Activated naive CD8-positive, alpha-beta T cell treated with anti-CD3 and anti-CD28 coated beads, Interleukin-2, amount 50 U/mL, for 24 hours (primary cell): Measurements from ENCODE around the gene TMEM132D.

Source experiments
- ATAC-seq: fragments of 150-1000 bp; cut with Tn5 transposase; one replicate; pipeline ENCODE4 v1.10.0; 2021
- DNase-seq: peaks from one replicate; pipeline ENCODE4 v3.0.0; 2021
- H3K27ac Mint-ChIP-seq: one replicate; pipeline ENCODE4 v1.8.0; 2021; ENCODE audit warnings: mild to moderate bottlenecking, mixed read lengths
- H3K27me3 Mint-ChIP-seq: one replicate; pipeline ENCODE4 v1.8.0; 2021; ENCODE audit warnings: mixed read lengths
- H3K36me3 Mint-ChIP-seq: one replicate; pipeline ENCODE4 v1.8.0; 2021; ENCODE audit warnings: low read depth, mixed read lengths
- H3K4me1 Mint-ChIP-seq: one replicate; pipeline ENCODE4 v1.8.0; 2021; ENCODE audit warnings: mixed read lengths
- H3K4me3 Mint-ChIP-seq: one replicate; pipeline ENCODE4 v1.8.0; 2021; ENCODE audit warnings: mild to moderate bottlenecking, moderate library complexity, mixed read lengths
- H3K9me3 Mint-ChIP-seq: one replicate; pipeline ENCODE4 v1.8.0; 2021; ENCODE audit warnings: mixed read lengths

TMEM132D gene

GRCh38 chr12:129335773-129336172 lies 568.1 kb downstream of the TMEM132D start:
- no peak overlapping the region for H3K4me3 Mint-ChIP-seq
- no peak for ATAC-seq
- no peaks in the 10 kb centered on the region for H3K36me3 Mint-ChIP-seq
- H3K27me3 Mint-ChIP-seq: no peaks in the 10 kb centered on the region
- no peak for DNase-seq
- H3K27ac Mint-ChIP-seq: no peak overlapping the region
- H3K9me3 Mint-ChIP-seq: peaks cover 20% of the 10 kb centered on the region
- no peaks in the 10 kb centered on the region for H3K4me1 Mint-ChIP-seq

- H3K36me3 Mint-ChIP-seq: no peaks in the 10 kb centered on the region
- H3K4me1 Mint-ChIP-seq: no peaks in the 10 kb centered on the region
- H3K4me3 Mint-ChIP-seq: no peak overlapping the region
- ATAC-seq (no peak), DNase-seq (no peak)
- peaks cover 14% of the 10 kb centered on the region for H3K9me3 Mint-ChIP-seq
- H3K27ac Mint-ChIP-seq: no peak overlapping the region
- H3K27me3 Mint-ChIP-seq: no peaks in the 10 kb centered on the region
Observed at GRCh38 chr12:129332286-129332685, 571.5 kb downstream of the TMEM132D start.

GRCh38 chr12:129331356-129332085 lies 572.3 kb downstream of the TMEM132D start:
- Mint-ChIP-seq H3K27ac (no peak overlapping the region), H3K4me3 (no peak overlapping the region), H3K4me1 (no peaks in the 10 kb centered on the region), H3K9me3 (peaks cover 14% of the 10 kb centered on the region), H3K36me3 (no peaks in the 10 kb centered on the region), H3K27me3 (no peaks in the 10 kb centered on the region)
- ATAC-seq: no peak
- no peak for DNase-seq

- peaks cover 5% of the 10 kb centered on the region for H3K9me3 Mint-ChIP-seq
- no peaks in the 10 kb centered on the region for H3K4me1 Mint-ChIP-seq
- DNase-seq (no peak), ATAC-seq (no peak)
- H3K36me3 Mint-ChIP-seq: no peaks in the 10 kb centered on the region
- no peaks in the 10 kb centered on the region for H3K27me3 Mint-ChIP-seq
- H3K4me3 Mint-ChIP-seq: no peak overlapping the region
- H3K27ac Mint-ChIP-seq: no peak overlapping the region
Observed at GRCh38 chr12:129328235-129328634, 575.6 kb downstream of the TMEM132D start.

GRCh38 chr12:129325566-129325965 lies 578.3 kb downstream of the TMEM132D start:
- Mint-ChIP-seq H3K27ac (no peak overlapping the region), H3K36me3 (no peaks in the 10 kb centered on the region), H3K4me3 (no peak overlapping the region), H3K27me3 (no peaks in the 10 kb centered on the region), H3K4me1 (no peaks in the 10 kb centered on the region), H3K9me3 (no peaks in the 10 kb centered on the region)
- DNase-seq (no peak), ATAC-seq (no peak)

GRCh38 chr12:129312048-129312447 lies 591.8 kb downstream of the TMEM132D start:
- Mint-ChIP-seq H3K4me1 (no peaks in the 10 kb centered on the region), H3K4me3 (no peak overlapping the region), H3K9me3 (peaks cover 9% of the 10 kb centered on the region), H3K27me3 (no peaks in the 10 kb centered on the region), H3K36me3 (no peaks in the 10 kb centered on the region), H3K27ac (no peak overlapping the region)
- DNase-seq (no peak), ATAC-seq (no peak)

- Mint-ChIP-seq H3K36me3 (no peaks in the 10 kb centered on the region), H3K9me3 (peaks cover 9% of the 10 kb centered on the region), H3K4me3 (no peak overlapping the region), H3K27ac (no peak overlapping the region), H3K27me3 (no peaks in the 10 kb centered on the region), H3K4me1 (no peaks in the 10 kb centered on the region)
- no peak for ATAC-seq
- DNase-seq: no peak
Observed at GRCh38 chr12:129310346-129310745, 593.5 kb downstream of the TMEM132D start.

GRCh38 chr12:129305851-129306250 lies 598.0 kb downstream of the TMEM132D start:
- Mint-ChIP-seq H3K27me3 (no peaks in the 10 kb centered on the region), H3K4me1 (no peaks in the 10 kb centered on the region), H3K9me3 (peaks cover 5% of the 10 kb centered on the region), H3K4me3 (no peak overlapping the region), H3K36me3 (no peaks in the 10 kb centered on the region), H3K27ac (no peak overlapping the region)
- no peak for ATAC-seq
- DNase-seq: no peak

- ATAC-seq (no peak), DNase-seq (no peak)
- Mint-ChIP-seq H3K9me3 (peaks cover 5% of the 10 kb centered on the region), H3K27me3 (no peaks in the 10 kb centered on the region), H3K4me3 (no peak overlapping the region), H3K27ac (no peak overlapping the region), H3K36me3 (no peaks in the 10 kb centered on the region), H3K4me1 (no peaks in the 10 kb centered on the region)
Observed at GRCh38 chr12:129304529-129304928, 599.3 kb downstream of the TMEM132D start.

- no peak overlapping the region for H3K27ac Mint-ChIP-seq
- H3K9me3 Mint-ChIP-seq: peaks cover 9% of the 10 kb centered on the region
- no peak for ATAC-seq
- no peak for DNase-seq
- no peaks in the 10 kb centered on the region for H3K36me3 Mint-ChIP-seq
- H3K4me1 Mint-ChIP-seq: no peaks in the 10 kb centered on the region
- H3K4me3 Mint-ChIP-seq: no peak overlapping the region
- H3K27me3 Mint-ChIP-seq: no peaks in the 10 kb centered on the region
Observed at GRCh38 chr12:129300011-129300410, 603.8 kb downstream of the TMEM132D start.

- Mint-ChIP-seq H3K9me3 (peaks cover 9% of the 10 kb centered on the region), H3K4me1 (no peaks in the 10 kb centered on the region), H3K36me3 (no peaks in the 10 kb centered on the region), H3K27ac (no peak overlapping the region), H3K4me3 (no peak overlapping the region), H3K27me3 (no peaks in the 10 kb centered on the region)
- ATAC-seq (no peak), DNase-seq (no peak)
Observed at GRCh38 chr12:129298921-129299320, 604.9 kb downstream of the TMEM132D start.

- ATAC-seq: no peak
- no peaks in the 10 kb centered on the region for H3K27me3 Mint-ChIP-seq
Observed at GRCh38 chr12:129296671-129297070, 607.2 kb downstream of the TMEM132D start.

GRCh38 chr12:129294868-129295267 lies 609.0 kb downstream of the TMEM132D start:
- Mint-ChIP-seq H3K9me3 (peaks cover 12% of the 10 kb centered on the region), H3K36me3 (no peaks in the 10 kb centered on the region), H3K27me3 (no peaks in the 10 kb centered on the region), H3K4me3 (no peak overlapping the region), H3K27ac (no peak overlapping the region), H3K4me1 (no peaks in the 10 kb centered on the region)
- ATAC-seq: no peak
- no peak for DNase-seq

More at GRCh38 chr12:129296671-129297070, 607.2 kb downstream of the TMEM132D start:
- H3K9me3 Mint-ChIP-seq: peaks cover 12% of the 10 kb centered on the region
- H3K36me3 Mint-ChIP-seq: no peaks in the 10 kb centered on the region
- no peak overlapping the region for H3K27ac Mint-ChIP-seq
- H3K4me3 Mint-ChIP-seq: no peak overlapping the region
- no peaks in the 10 kb centered on the region for H3K4me1 Mint-ChIP-seq
- DNase-seq: no peak

GRCh38 chr12:129279771-129280170 lies 624.1 kb downstream of the TMEM132D start:
- H3K27ac Mint-ChIP-seq: no peak overlapping the region
- no peaks in the 10 kb centered on the region for H3K4me1 Mint-ChIP-seq
- H3K27me3 Mint-ChIP-seq: no peaks in the 10 kb centered on the region
- no peak overlapping the region for H3K4me3 Mint-ChIP-seq
- H3K9me3 Mint-ChIP-seq: peaks cover 16% of the 10 kb centered on the region
- no peaks in the 10 kb centered on the region for H3K36me3 Mint-ChIP-seq
- DNase-seq (no peak), ATAC-seq (no peak)

- no peaks in the 10 kb centered on the region for H3K27me3 Mint-ChIP-seq
Observed at GRCh38 chr12:129276361-129277060, 627.3 kb downstream of the TMEM132D start.

More at GRCh38 chr12:129276361-129277060, 627.3 kb downstream of the TMEM132D start:
- ATAC-seq (no peak), DNase-seq (no peak)
- H3K4me3 Mint-ChIP-seq: no peak overlapping the region
- peaks cover 9% of the 10 kb centered on the region for H3K9me3 Mint-ChIP-seq
- H3K27ac Mint-ChIP-seq: no peak overlapping the region
- no peaks in the 10 kb centered on the region for H3K4me1 Mint-ChIP-seq
- H3K36me3 Mint-ChIP-seq: no peaks in the 10 kb centered on the region
